Subcutaneous adipose tissue (tissue), 4 donors: ENCODE measurements around the gene C5. TPM values are rescaled to one million over a fixed set of nuclear protein-coding genes. Genes with fewer than 3 reads are reported as not detected.

Source experiments
- total RNA-seq, 4 donors: library from RNA; depleted of rRNA; stranded (reverse); fragments of >200 nt; gene quantifications; one replicate each; pipeline ENCODE4 v1.1.0, GENCODE V29; 2016
- TF ChIP-seq, protein P1 (sequence below): fragments of 450-650 bp; IDR thresholded peaks from one replicate; pipeline ENCODE4 v1.5.1; 2016; ENCODE audit warnings: low read depth, mild to moderate bottlenecking, control low read depth, antibody characterized with exemption, moderate library complexity

C5 gene
- total RNA-seq, 4 donors from 2014 or later = 13.6 to 23.7 (median 16.5) TPM

DNA sequence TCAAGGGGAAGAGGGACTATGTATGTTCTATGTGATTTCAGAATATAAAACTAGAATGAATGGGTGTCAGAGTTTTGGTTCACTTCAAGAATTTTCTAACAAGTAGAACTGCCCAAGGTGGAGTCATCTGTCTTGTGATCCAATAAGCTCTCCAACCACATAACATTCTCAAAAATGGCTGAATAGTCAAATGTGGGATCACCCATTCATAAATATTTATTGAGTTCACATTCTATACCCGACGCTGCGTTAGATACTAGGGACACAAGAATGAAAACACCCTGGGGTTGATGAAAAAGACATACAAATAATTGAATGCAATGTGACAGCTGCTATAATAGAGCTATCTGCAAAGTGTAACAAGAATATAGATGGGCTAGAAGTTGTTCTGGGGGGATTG lies 88.1 kb downstream of the C5 start:
- TF ChIP-seq, protein P1, sequence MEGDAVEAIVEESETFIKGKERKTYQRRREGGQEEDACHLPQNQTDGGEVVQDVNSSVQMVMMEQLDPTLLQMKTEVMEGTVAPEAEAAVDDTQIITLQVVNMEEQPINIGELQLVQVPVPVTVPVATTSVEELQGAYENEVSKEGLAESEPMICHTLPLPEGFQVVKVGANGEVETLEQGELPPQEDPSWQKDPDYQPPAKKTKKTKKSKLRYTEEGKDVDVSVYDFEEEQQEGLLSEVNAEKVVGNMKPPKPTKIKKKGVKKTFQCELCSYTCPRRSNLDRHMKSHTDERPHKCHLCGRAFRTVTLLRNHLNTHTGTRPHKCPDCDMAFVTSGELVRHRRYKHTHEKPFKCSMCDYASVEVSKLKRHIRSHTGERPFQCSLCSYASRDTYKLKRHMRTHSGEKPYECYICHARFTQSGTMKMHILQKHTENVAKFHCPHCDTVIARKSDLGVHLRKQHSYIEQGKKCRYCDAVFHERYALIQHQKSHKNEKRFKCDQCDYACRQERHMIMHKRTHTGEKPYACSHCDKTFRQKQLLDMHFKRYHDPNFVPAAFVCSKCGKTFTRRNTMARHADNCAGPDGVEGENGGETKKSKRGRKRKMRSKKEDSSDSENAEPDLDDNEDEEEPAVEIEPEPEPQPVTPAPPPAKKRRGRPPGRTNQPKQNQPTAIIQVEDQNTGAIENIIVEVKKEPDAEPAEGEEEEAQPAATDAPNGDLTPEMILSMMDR = no peak

DNA sequence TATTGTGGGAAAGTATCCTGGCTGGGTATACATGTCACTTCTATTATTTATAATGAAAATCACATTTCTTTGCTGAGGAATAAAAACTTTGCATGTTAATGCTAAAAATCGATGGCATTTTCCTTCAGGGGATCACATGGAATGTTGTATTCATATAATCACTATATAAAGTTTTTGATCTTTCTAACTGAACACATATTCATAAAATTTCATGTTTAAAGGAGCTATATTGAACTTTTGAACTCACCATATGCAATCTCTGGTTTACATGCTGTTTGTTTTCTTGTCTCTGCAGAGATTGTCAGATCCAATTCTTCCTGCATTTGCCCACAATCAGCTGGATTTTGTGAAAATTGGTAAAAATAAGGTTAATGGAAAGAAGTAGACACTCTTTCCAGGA lies 90.1 kb downstream of the C5 start:
- TF ChIP-seq, protein P1 = no peak

DNA sequence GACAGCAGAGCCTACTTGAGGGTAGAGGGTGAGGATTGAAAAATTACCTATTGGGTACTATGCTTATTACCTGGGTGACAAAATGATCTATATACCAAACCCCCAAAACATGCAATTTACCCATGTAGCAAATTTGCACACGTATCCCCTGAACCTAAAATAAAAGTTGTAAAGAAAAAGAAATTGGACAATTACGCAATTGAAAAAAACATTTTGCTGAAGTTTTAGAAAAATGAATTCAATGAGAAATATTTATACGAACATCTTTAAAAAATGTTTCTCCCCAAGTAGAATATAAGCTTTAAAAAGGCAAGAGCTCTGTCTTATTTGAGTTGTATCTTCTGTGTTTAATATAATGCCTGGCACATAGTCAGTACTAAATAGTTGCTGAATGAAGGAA lies 93.2 kb downstream of the C5 start:
- TF ChIP-seq, protein P1 = no peak

DNA sequence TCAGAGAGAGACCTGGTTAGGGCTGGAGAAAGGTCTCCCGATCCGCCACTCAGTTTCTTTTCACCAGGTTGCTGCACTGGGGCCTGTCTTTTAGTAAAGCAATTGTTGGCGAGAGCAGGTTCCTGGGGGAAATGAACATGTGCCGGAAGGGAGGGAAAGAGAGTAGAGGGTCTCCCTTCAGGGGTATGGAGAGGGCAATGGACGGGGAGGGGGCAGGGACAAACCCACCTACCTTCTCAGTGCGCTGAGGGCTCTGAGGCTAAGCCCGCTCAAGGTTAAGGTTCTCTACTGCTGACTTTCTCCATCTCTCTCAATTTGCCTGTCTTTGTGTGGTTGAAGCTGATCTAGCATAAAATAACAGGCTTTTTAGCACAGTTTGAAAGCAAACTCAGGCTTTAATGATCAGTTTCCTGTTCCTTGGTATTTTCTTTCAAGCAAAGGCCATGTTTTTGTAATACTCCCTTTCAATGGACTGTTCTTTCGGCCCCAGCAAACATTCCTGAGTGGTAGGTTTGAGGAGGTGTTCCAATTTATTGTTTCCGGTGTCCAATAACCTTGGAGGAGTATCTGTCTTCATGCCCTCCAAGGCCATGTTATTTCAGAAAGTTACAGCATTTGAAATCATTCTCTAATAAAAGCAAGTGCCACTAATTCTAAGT lies 98.0 kb downstream of the C5 start:
- TF ChIP-seq, protein P1 = no peak

DNA sequence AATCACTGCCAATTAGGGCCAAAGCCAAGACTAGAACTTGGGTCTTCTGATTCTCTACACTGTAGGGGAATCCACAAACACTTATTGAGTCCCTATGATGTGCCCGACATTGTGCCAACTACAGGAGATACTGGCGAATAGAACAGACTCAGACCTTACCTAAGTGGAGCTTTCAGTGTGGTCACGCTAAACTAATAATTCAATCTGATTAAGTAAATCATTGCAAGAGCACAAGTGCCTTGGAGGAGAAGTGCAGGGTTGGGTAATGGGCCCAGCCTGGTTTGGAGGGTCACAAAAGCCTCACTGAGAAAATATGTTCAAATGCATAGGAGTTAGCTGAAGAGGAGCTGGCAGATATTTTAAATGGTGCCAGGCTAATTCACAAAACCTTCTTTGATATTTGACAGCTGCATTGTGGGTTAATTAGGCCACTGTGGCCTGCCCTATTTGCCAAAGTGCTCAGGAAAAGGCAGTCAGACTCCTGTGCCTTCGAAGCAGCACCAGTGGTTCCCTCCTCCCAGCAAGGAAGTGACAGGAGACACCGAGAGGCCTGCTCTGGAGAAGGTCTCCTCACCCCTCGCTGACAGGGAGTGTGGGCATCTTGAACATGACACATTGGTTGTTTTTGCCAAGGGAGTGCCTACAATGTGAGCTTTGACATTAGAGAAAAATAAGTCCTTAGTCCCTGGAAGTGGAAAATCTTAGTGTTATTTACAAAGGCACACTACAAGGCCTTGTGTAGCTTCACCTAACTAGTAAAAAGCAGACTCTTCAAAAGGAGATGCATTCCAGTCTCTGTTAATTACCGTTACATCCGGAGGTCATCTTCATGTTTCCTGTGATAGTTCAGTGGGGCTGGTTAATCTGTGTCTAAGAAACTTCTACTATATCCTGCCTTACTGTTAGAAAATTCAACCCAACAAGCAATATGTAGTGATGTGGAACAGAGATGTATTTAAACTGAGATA lies 99.4 kb downstream of the C5 start:
- TF ChIP-seq, protein P1 = no peak

DNA sequence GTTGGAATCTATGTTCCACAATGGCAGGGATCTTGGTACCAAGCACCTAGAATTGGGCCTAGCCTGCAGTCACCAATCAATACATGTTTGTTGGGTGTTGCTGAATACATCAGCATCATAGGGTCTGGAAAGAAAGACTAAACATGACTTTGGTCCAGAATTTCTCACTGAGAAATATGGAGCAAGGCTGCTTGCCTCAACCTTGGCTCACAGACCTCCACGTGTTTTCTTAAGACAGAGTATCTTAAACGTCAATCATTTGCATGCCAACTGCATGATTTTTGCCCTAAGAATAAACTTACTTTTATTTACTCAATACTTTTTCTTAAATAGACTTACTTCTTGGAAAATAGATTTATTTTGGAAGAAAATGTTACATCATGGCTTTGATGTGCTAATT lies 100.8 kb downstream of the C5 start:
- TF ChIP-seq, protein P1 = no peak

DNA sequence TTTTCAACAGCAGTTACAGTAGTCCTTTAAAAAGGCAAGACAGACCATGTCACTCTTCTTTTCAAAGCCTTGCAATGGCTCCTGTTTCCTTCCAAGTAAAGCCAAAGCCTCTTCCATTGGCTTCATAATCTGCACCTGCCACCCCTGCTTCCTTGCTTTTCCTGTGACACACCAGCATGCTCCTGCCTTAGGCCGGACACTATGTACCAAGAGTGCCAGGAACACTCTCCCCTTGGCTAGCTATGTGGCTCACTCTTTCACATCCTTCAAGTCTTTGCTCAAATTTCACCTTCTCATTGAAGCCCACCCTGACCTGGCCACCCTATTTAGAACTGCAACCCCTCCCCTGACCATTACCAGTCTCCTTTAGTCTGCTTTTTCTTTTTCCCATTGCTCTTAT lies 101.3 kb downstream of the C5 start:
- TF ChIP-seq, protein P1 = no peak
